DND-41 (cell line): ENCODE results near the gene IL17RB.

Experiments used
- ATAC-seq: fragments of 200-7000 bp; cut with Tn5 transposase; 3 replicates; pipeline ENCODE4 v1.9.1; 2021; ENCODE audit warnings: low read depth; ENCODE audit not compliant: insufficient read depth
- DNase-seq: peaks from one replicate; pipeline ENCODE4 v3.0.0-alpha.2; 2020
- H2AFZ ChIP-seq: 2 replicates; pipeline ENCODE4 v1.6.0; 2012; ENCODE audit warnings: low read depth, low read length
- H3K27ac ChIP-seq: 2 replicates; pipeline ENCODE4 v1.5.1; 2012; ENCODE audit warnings: low read length, inconsistent platforms
- H3K27me3 ChIP-seq: fragments of 200-600 bp; sonication (generic); 2 replicates; pipeline ENCODE4 v1.6.0; 2012; ENCODE audit warnings: low read length, mild to moderate bottlenecking, inconsistent platforms; ENCODE audit not compliant: insufficient read depth, poor library complexity
- H3K36me3 ChIP-seq: 2 replicates; pipeline ENCODE4 v1.5.1; 2012; ENCODE audit warnings: low read length, inconsistent platforms; ENCODE audit not compliant: insufficient read depth
- H3K4me1 ChIP-seq: 2 replicates; pipeline ENCODE4 v1.5.1; 2012; ENCODE audit warnings: mild to moderate bottlenecking, low read length; ENCODE audit not compliant: insufficient read depth
- H3K4me2 ChIP-seq: 2 replicates; pipeline ENCODE4 v1.6.0; 2012; ENCODE audit warnings: mild to moderate bottlenecking, moderate library complexity, low read length, inconsistent platforms; ENCODE audit not compliant: insufficient read depth
- H3K4me3 ChIP-seq, 2 experiments: fragments of 200-600 bp in 1 of 2; shearing (Covaris generic) in 1 of 2; 2 replicates each; pipeline ENCODE4 v1.5.1; 2012 to 2016; ENCODE audit warnings: inconsistent platforms in 2 of 2, low read length in 2 of 2, mild to moderate bottlenecking in 2 of 2, low read depth in 1 of 2, moderate library complexity in 1 of 2
- H3K79me2 ChIP-seq: 2 replicates; pipeline ENCODE4 v1.6.0; 2012; ENCODE audit warnings: low read length, inconsistent platforms; ENCODE audit not compliant: insufficient read depth
- H3K9ac ChIP-seq: 2 replicates; pipeline ENCODE4 v1.6.0; 2012; ENCODE audit warnings: low read depth, mild to moderate bottlenecking, inconsistent platforms, low read length, moderate library complexity
- H3K9me3 ChIP-seq: 2 replicates; pipeline ENCODE4 v1.5.1; 2012; ENCODE audit warnings: low read length, moderate library complexity, mild to moderate bottlenecking, inconsistent platforms; ENCODE audit not compliant: insufficient read depth, severe bottlenecking
- H4K20me1 ChIP-seq: 2 replicates; pipeline ENCODE4 v1.6.0; 2012; ENCODE audit warnings: low read length; ENCODE audit not compliant: insufficient read depth
- EZH2 ChIP-seq: IDR thresholded peaks from 3 replicates; pipeline ENCODE4 v1.6.1; 2012; ENCODE audit warnings: borderline replicate concordance, low read depth, mild to moderate bottlenecking, moderate library complexity, low read length, inconsistent platforms; ENCODE audit not compliant: severe bottlenecking
- TF ChIP-seq, protein P1 (sequence below): IDR thresholded peaks from 2 replicates; pipeline ENCODE4 v1.5.1; 2012; ENCODE audit warnings: borderline replicate concordance, low read length, moderate library complexity, mild to moderate bottlenecking; ENCODE audit not compliant: poor library complexity, severe bottlenecking; ENCODE audit errors: extremely low read depth

IL17RB gene

DNA sequence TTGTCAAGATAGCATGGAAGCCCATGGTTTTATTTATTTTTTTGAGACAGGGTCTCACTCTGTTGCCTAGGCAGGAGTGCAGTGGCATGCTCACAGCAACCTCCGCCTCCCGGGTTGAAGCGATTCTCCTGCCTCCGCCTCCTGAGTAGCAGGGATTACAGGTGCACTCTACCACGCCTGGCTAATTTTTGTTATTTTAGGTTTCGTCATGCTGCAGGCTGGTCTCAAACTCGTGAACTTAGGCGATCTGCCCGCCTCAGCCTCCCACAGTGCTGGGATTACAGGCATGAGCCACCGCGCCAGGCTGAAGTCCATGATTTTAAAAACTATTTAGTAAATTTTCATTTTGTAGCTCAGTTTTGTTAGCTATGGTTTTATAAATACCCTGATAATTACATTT is 38.3 kb downstream of the IL17RB start:
- peaks cover 13% of the 10 kb centered on the region for H3K79me2 ChIP-seq

DNA sequence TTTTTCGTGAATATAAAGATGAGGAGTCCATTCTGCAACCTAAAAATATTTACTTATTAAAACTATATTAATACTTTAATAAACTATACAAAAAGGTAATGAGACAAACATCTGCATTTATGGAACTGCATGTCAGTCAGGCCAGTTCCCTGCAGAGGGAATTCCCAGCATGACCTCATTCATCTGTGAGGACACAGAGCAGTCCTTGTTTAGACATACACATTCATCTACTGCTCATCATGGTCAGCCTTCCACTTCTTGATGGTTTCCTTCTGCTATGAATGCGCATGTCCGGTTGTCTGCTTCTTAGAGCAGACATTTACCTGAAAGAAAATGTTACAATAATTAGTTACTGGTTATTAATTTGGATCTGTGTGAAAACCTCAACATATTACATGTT is 38.9 kb downstream of the IL17RB start:
- peaks cover 22% of the 10 kb centered on the region for H3K27me3 ChIP-seq
- ATAC-seq (no peak), DNase-seq (no peak)
- TF ChIP-seq EZH2, result no peak
- TF ChIP-seq, protein P1, sequence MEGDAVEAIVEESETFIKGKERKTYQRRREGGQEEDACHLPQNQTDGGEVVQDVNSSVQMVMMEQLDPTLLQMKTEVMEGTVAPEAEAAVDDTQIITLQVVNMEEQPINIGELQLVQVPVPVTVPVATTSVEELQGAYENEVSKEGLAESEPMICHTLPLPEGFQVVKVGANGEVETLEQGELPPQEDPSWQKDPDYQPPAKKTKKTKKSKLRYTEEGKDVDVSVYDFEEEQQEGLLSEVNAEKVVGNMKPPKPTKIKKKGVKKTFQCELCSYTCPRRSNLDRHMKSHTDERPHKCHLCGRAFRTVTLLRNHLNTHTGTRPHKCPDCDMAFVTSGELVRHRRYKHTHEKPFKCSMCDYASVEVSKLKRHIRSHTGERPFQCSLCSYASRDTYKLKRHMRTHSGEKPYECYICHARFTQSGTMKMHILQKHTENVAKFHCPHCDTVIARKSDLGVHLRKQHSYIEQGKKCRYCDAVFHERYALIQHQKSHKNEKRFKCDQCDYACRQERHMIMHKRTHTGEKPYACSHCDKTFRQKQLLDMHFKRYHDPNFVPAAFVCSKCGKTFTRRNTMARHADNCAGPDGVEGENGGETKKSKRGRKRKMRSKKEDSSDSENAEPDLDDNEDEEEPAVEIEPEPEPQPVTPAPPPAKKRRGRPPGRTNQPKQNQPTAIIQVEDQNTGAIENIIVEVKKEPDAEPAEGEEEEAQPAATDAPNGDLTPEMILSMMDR, result no peak
- H3K9ac ChIP-seq, result no peak overlapping the region
- no peak overlapping the region for H3K4me3 ChIP-seq
- no peak overlapping the region for H3K27ac ChIP-seq
- no peak overlapping the region for H2AFZ ChIP-seq
- no peaks in the 10 kb centered on the region for H3K9me3 ChIP-seq
- peaks cover 19% of the 10 kb centered on the region for H3K4me1 ChIP-seq
- no peak overlapping the region for H3K4me2 ChIP-seq
- peaks cover 5% of the 10 kb centered on the region; the same call in 1 of the 2 replicates for H3K36me3 ChIP-seq
- H4K20me1 ChIP-seq, result no peaks in the 10 kb centered on the region
- H3K79me2 ChIP-seq, result peaks cover 13% of the 10 kb centered on the region

More for the DNA sequence above, 38.3 kb downstream of the IL17RB start:
- no peak overlapping the region for H3K4me3 ChIP-seq
- H3K27ac ChIP-seq, result no peak overlapping the region
- TF ChIP-seq EZH2, result no peak
- TF ChIP-seq, protein P1, result no peak
- no peak overlapping the region for H3K4me2 ChIP-seq
- peaks cover 21% of the 10 kb centered on the region for H3K4me1 ChIP-seq
- H3K27me3 ChIP-seq, result peaks cover 20% of the 10 kb centered on the region
- no peak for ATAC-seq
- H2AFZ ChIP-seq, result no peak overlapping the region
- peaks cover 11% of the 10 kb centered on the region for H3K36me3 ChIP-seq
- H4K20me1 ChIP-seq, result no peaks in the 10 kb centered on the region
- DNase-seq, result no peak
- H3K9me3 ChIP-seq, result no peaks in the 10 kb centered on the region
- no peak overlapping the region for H3K9ac ChIP-seq

DNA sequence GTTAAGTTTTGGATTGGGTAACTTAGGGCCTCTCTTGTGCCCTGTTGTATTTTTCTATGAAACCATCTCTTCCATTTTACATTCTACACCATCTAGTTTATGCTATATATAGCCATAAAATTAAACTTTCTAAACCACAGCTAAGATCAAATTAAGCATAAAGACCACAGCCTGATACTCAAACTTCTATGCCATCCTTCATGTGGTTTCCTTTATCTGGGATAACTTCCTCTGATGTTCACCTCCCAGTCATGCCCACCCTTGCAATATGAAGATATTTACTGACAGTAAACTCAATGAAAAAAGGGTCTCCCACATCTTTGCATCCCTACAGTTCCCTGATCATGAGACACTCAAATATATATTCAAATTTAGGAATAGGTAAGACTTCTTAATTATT is 41.1 kb downstream of the IL17RB start:
- H3K9me3 ChIP-seq, result no peaks in the 10 kb centered on the region
- no peaks in the 10 kb centered on the region for H4K20me1 ChIP-seq
- no peak overlapping the region for H3K9ac ChIP-seq
- DNase-seq (no peak), ATAC-seq (peak; percentile 77)
- H3K79me2 ChIP-seq, result no peaks in the 10 kb centered on the region
- H3K36me3 ChIP-seq, result no peaks in the 10 kb centered on the region
- H3K27ac ChIP-seq, result no peak overlapping the region
- H3K4me2 ChIP-seq, result no peak overlapping the region
- peaks cover 25% of the 10 kb centered on the region for H3K27me3 ChIP-seq
- no peak for TF ChIP-seq EZH2
- TF ChIP-seq, protein P1, result no peak
- no peak overlapping the region for H2AFZ ChIP-seq
- H3K4me1 ChIP-seq, result peaks cover 5% of the 10 kb centered on the region; the same call in 1 of the 2 replicates
- no peak overlapping the region for H3K4me3 ChIP-seq

- Histone ChIP-seq H3K79me2 (no peaks in the 10 kb centered on the region), H3K36me3 (no peaks in the 10 kb centered on the region), H3K27me3 (peaks cover 31% of the 10 kb centered on the region), H3K4me3 (no peak overlapping the region), H3K4me1 (peaks cover 2% of the 10 kb centered on the region; the same call in 1 of the 2 replicates), H4K20me1 (no peaks in the 10 kb centered on the region), H3K4me2 (no peak overlapping the region), H3K9ac (no peak overlapping the region), H3K9me3 (no peaks in the 10 kb centered on the region), H2AFZ (no peak overlapping the region), H3K27ac (no peak overlapping the region)
- DNase-seq (no peak), ATAC-seq (no peak)
- TF ChIP-seq, protein P1, result no peak
- TF ChIP-seq EZH2, result no peak
These were observed 41.9 kb downstream of the IL17RB start for GRCh38 chr3:53888232-53888631.
